ENCODE results near the gene PSMA7.

DNA sequence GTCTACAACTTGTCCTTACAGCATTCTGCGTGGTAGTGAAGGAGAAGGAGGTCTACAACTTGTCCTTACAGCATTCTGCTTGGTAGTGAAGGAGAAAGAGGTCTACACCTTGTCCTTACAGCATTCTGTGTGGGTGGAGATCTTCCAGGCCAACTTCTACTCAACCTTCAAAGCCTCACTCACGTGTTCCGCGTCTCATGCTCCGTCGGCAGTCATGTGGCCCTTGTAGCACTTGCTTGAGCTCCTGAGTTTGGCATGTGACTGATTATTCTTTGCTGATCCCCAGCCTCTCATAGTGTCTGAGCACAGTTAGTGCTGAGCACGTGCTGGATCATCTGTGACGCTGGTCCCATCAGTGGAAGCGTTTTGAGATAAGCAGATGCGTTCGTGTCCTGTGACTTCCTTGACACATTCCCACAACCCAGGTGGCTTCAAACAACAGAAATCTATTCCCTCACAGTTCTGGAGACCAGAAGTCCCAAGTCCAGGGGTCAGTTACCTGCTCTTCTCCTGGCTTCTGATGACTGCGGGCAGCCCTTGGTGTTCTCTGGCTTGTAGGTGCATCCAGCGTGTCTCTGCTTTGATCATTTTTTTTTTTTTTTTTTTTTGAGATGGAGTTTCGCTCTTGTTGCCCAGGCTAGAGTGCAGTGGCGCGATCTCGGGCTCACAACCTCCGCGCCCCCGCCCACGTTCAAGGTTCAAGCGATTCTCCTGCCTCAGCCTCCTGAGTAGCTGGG is 3.0 kb upstream of the PSMA7 start:
- TF ChIP-seq, protein P1, sequence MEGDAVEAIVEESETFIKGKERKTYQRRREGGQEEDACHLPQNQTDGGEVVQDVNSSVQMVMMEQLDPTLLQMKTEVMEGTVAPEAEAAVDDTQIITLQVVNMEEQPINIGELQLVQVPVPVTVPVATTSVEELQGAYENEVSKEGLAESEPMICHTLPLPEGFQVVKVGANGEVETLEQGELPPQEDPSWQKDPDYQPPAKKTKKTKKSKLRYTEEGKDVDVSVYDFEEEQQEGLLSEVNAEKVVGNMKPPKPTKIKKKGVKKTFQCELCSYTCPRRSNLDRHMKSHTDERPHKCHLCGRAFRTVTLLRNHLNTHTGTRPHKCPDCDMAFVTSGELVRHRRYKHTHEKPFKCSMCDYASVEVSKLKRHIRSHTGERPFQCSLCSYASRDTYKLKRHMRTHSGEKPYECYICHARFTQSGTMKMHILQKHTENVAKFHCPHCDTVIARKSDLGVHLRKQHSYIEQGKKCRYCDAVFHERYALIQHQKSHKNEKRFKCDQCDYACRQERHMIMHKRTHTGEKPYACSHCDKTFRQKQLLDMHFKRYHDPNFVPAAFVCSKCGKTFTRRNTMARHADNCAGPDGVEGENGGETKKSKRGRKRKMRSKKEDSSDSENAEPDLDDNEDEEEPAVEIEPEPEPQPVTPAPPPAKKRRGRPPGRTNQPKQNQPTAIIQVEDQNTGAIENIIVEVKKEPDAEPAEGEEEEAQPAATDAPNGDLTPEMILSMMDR (conservative IDR thresholded peaks at IDR 0.05 in 1 of 2, IDR thresholded peaks at IDR 0.05 in 1 of 2; ENCODE audit: extremely low read depth in 1 of 2, insufficient read depth in 1 of 2, low read depth in 1 of 2, low read length in 2 of 2), result no peak
- no peak for TF ChIP-seq EZH2 (IDR thresholded peaks at IDR 0.05; ENCODE audit: borderline replicate concordance, low read length)
